NK-92 (cell line): ENCODE results near the gene ZNF536.
"Not testable (repeated sequence)": the region's sequence is repeated elsewhere in the genome, so short reads cannot be mapped to it uniquely, and the experiment has no call there.

Experiments used
- DNase-seq: peaks from one replicate; lab custom pipeline; 2025; ENCODE audit not compliant: unreplicated experiment; lab: John Stamatoyannopoulos, UW

ZNF536 gene

DNA sequence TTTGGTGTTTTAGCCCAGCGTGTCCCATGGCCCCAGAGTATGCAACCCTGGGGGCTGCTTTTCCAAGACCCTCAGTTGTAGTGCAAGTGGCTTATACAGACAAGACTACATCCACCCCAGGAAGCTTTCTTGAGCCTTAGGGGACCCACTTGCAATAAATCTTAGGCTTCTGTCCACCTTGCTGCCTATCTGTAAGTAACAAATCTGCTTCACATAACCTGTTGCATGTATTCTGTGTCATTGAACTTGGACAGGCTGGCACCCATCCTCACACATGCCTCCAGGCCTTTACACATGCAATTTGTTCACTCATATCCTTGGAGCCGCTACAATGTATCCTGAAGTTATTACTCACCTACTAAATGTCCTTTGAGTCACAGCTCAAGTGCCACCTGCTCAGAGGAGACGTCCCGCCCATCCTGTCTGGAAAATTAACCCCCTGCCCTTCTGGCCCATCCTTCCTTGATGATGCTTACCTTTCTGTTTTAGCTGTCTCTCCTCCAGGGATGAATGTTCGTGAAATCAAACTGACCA, 101.2 kb downstream of the ZNF536 start:
- no peak for DNase-seq

DNA sequence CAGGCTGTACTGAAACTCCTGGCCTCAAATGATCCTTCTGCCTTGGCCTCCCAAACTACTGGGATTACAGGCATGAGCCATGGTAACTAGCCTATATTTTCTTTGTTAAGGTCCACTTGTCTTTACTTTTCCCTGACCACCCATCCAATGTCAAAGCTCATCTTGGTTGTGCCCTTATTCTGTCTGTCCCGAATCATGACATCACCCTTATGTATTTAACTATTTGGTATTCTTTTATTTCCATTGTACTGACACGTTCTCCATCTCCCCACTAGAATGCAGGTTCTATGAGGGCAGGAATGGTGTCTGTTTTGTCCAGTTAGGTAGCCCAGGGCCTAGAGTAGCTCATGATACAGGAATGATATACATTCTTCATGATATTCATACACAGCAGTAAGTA, 104.8 kb downstream of the ZNF536 start:
- DNase-seq: no peak

DNA sequence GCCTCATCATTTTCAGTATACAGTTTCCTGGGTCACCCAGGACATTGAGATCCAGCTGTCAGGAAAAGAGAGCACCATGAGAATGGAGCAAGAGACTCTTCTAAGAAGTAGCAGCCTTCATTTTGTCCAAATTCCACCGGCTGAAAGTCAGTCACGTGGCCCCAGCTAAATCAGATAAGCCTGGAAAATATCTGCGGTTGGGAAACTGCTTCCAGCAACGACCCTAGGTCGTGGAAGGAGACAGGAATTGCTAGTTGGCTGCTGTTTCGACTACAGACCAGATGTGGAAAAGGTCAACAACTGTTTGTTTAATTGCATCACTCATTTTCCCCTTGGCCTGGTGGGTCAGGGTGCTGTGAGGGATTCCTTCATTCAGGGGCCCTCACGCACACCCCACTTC, 107.0 kb downstream of the ZNF536 start:
- no peak for DNase-seq

DNA sequence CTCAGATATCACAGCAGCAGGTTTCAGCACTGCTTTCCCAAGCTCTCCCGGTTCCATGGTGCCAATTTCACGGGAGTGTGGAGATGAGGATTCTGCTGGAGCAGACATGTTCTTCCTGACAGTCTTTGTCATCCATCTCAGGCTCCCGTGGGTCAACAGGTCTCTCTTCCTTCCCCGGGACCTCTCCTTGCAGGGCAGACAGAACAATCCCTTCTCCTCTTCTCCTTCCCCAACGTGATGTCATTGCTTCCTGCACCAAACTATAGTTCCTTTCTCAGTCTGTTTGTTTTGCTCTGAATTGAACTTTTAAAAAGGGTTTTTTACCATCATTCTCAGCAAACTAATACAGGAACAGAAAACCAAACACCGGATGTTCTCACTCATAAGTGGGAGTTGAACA, 107.9 kb downstream of the ZNF536 start:
- no peak for DNase-seq

DNA sequence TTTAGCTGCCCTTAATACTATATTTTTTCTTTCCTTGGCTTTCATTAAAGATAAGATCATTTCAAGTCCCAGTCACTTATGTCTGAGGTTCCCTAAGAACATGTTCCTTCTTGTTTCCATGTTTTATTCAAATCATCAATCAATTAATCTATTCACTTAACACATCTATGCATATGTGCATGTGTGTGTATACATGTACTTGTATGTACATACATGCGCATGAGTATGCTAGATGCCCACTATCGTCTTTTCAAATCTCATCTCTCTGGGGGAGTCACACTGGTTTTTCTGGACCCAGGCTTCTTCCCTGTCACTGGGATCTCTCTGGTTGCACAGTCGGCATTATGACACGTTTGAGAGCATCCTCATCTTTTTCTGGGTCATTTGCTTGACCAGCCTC, 108.9 kb downstream of the ZNF536 start:
- no peak for DNase-seq

DNA sequence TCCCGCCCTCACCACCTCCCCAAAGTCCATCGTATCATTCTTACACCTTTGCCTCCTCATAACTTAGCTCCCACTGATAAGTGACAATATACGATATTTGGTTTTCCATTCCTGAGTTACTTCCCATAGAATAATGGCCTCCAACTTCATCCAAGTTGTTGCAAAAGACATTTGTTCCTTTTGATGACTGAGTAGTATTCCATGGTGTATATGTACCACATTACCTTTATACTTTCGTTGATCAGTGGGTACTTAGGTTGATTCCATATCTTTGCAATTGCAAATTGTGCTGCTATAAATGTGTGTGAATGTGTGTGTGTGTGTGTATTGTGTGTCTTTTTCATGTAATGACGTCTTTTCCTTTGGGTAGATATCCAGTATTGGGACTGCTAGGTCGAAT, 109.6 kb downstream of the ZNF536 start:
- no peak for DNase-seq

GRCh38 chr19:30482956-30483355, 110.8 kb downstream of the ZNF536 start:
- DNase-seq: no peak

GRCh38 chr19:30486250-30486649, 114.1 kb downstream of the ZNF536 start:
- DNase-seq: not testable (repeated sequence)

- no peak for DNase-seq
These were observed 115.0 kb downstream of the ZNF536 start for GRCh38 chr19:30487178-30487577.

DNA sequence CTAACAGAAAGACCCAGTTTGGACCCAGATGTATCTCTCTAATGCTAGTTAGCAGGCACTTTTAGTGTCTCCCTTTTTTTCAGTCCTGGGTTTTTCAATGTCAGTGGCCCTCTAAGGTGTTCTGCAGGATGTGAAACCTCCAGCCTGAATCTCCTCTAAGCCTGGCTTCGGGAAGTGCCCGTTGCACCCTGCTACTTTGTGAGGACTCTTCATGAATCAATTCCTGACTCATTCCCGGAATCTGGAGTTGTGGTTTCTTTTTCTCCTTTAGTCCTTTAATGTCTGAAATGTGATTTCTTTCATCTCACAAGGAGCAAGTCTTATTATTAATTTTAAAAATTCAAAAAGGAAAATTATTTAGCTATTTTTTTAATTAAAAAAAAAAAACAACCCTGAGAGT, 116.0 kb downstream of the ZNF536 start:
- no peak for DNase-seq

DNA sequence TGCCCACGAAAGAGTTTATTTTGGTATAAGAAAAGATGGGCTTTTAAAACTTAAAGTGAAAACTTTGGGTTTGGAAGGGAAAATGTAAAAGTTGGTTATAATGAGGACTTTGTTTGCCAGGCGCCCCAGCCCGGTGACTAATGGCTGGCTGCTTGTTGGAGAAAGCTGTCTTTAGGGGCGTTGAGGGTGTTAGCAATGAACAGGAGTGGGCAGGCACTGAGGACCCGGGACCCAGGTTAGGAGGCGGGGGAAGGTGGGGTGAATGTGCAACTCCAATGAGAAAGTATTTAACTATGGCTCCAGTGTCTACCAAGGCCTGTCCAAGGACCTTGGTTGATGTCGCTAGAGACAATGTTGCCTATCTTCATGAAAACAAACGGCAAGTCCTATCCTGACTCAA, 118.6 kb downstream of the ZNF536 start:
- no peak for DNase-seq

- no peak for DNase-seq
These were observed 120.5 kb downstream of the ZNF536 start for GRCh38 chr19:30492586-30493270.

GRCh38 chr19:30497034-30497433, 124.8 kb downstream of the ZNF536 start:
- DNase-seq: no peak

DNA sequence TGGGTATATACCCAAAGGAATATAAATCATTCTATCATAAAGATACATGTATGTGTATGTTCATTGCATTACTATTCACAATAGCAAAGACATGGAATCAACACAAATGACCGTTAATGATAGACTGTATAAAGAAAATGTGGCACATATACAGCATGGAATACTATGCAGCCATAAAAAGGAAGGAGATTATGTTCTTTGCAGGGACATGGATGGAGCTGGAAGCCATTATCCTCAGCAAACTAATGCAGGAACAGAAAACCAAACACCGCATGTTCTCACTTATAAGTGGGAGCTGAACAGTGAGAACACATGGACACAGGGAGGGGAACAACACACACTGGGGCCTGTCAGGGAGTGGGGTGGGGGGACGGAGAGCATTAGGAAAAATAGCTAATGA, 125.9 kb downstream of the ZNF536 start:
- DNase-seq: not testable (repeated sequence)

GRCh38 chr19:30498707-30499106, 126.5 kb downstream of the ZNF536 start:
- no peak for DNase-seq

DNA sequence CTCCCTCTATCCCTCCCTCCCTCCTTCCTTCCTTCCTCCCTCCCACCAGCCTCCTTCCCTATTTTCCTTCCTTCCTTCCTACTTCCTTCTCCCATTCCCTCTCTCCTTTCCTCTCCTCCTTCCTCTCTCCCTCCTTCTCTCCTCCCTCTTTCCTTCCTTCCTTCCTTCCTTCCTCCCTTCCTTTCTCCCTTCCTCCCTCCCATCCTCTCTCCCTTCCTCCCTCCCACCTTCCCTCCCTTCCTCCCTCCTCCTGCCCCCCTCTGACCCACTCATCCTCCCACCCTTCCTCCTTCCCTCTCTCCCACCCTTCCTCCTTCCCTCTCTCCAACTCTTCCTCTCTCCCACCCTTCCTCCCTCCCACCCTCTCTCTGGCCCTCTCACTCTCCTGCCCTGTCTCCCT, 132.1 kb downstream of the ZNF536 start:
- DNase-seq: no peak

DNA sequence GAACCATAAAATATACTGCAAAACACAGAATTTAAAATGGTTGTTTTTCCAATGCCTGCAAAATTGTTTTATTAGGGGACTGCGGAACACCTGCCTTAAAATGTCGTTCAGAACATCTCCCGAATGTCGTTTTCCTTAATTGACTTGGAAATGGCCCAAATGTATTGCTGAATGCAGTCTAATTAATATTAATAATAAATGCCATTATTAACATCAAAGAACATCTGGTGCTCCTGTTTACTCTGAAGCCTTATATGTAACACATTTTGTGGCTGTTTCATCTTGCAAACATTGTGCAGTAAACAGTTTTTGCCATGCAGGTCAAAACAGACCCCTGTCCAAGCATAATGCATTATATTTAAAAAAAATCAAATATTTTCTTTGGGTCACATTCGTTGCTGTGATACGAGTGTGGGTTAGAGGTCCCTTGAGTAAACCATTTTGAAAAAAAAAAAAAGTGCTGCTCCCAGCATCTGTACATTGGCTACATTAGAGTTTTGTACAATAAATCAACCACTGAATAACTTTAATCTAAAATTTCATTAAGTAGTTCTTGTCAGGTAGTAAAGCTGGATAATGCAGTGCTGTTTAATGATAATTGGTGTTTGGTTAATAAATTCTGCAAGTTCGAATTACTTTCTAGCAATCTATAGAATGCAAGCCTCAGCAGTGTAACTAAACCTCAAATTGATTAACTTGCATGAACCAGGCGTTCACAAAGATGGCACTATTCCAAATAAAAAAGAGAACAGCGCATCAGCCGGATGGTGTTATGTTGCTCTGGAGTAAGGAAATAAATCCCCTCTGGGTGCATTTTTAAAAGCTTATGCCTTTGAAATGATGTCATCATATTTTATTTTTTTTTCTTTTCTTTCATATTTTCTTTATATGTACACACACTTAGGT, 140.2 kb downstream of the ZNF536 start:
- no peak for DNase-seq

GRCh38 chr19:30513082-30513411, 140.9 kb downstream of the ZNF536 start:
- DNase-seq: no peak

DNA sequence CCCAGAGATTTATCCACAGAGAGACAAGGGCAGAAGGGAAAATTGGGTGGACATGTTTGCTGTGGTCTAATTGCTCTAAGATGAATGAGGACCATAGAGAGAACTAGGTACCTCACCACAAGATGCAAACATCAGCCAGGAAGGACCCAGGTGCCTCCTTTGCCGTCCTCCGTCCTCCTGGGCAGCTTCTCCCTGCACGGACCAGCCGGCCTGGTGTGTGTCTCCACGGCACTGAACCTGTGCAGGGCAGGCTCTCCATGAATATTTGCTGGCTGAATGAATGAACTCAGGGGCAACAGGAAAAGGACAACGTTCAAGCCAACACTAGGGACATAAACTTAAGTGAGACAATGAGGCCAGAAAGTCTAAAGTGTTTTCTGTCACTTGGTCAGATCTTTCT, 143.9 kb downstream of the ZNF536 start:
- no peak for DNase-seq

- no peak for DNase-seq
These were observed 144.3 kb downstream of the ZNF536 start for GRCh38 chr19:30516531-30516930.

DNA sequence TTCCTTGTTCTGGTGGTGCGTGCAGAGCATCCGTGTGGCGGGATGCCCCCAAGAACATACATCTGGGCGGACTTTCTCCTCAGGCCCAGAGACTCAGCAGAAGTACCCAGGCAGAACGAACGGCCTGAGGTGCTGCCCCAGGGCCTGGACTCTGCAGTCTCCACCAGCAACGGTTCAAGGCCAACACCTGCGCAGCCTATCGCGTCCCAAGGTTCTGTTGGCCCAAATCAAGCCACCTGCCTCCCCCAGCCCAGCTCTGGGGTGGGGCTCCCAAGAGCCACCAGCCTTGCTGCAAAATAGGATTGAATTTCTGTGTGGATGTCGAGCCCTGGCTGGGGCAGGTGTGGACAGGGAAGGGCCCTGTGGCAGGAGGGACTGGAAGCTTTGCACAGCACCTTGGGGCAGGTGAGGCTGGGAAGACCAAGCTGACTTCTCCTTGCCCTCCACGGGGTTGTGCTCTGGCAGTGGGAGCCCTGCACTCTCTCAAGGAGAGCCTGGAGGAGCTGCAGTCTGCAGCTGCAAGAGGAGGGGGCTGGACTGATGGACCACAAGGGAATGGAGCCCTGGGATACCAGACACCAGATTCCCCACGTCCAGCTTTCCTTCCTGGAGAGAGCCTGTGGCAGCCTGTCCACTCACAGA, 146.9 kb downstream of the ZNF536 start:
- DNase-seq: no peak
